Transverse colon (tissue), 4 donors: ENCODE measurements around the gene LGALS12.

ENCODE experiments used
- EP300 ChIP-seq: sonication (generic); formaldehyde crosslinking; IDR thresholded peaks from one replicate; pipeline ENCODE4 v1.6.1; 2017; ENCODE audit warnings: antibody characterized with exemption, low read depth
- POLR2A ChIP-seq: fragments of 450-650 bp; IDR thresholded peaks from one replicate; pipeline ENCODE4 v1.6.1; 2016; ENCODE audit warnings: antibody characterized with exemption, mild to moderate bottlenecking, moderate library complexity
- POLR2AphosphoS5 ChIP-seq, 3 donors: sonication (generic); formaldehyde crosslinking; IDR thresholded peaks; one replicate each; pipeline ENCODE4 v1.6.1; 2016; ENCODE audit warnings: antibody characterized with exemption in 3 of 3
- TF ChIP-seq, protein P1 (sequence below), 5 experiments: fragments of 200-600 bp in 3 of 5; fragments of 450-650 bp in 2 of 5; sonication (generic) in 3 of 5; IDR thresholded peaks; 1 replicate in 2 of 5; 2 replicates in 3 of 5; pipeline ENCODE4 v1.5.1; 2016 to 2017; ENCODE audit warnings: antibody characterized with exemption in 5 of 5, inconsistent platforms in 3 of 5, mild to moderate bottlenecking in 2 of 5, moderate library complexity in 1 of 5

DNA sequence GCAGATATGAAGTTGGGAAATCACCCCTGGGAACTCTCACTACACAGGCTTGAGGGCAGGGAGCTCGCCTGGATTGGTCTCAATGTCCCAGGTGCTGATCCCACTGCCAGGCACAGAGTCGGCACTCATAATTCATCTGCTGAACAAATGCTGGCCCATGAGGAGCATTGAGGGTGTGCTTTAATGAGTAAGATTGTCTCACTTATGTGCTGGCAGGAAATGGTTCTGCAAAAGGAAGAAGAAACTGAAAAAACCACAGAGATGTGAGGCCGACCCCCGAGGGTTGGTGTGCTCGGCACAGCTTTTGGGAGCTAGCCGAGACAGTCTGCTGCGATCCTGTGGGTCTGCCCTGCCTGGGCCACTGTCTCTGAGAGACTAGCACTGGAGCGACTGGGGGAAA lies 47.9 kb downstream of the LGALS12 start:
- TF ChIP-seq, protein P1, sequence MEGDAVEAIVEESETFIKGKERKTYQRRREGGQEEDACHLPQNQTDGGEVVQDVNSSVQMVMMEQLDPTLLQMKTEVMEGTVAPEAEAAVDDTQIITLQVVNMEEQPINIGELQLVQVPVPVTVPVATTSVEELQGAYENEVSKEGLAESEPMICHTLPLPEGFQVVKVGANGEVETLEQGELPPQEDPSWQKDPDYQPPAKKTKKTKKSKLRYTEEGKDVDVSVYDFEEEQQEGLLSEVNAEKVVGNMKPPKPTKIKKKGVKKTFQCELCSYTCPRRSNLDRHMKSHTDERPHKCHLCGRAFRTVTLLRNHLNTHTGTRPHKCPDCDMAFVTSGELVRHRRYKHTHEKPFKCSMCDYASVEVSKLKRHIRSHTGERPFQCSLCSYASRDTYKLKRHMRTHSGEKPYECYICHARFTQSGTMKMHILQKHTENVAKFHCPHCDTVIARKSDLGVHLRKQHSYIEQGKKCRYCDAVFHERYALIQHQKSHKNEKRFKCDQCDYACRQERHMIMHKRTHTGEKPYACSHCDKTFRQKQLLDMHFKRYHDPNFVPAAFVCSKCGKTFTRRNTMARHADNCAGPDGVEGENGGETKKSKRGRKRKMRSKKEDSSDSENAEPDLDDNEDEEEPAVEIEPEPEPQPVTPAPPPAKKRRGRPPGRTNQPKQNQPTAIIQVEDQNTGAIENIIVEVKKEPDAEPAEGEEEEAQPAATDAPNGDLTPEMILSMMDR (IDR thresholded peaks at IDR 0.05) = no peak
- TF ChIP-seq POLR2A (no peak), POLR2AphosphoS5 (IDR thresholded peaks at IDR 0.05) (no peak), EP300 (no peak)
